ENCODE results near the gene VN1R5. TPM values are rescaled to one million over a fixed set of nuclear protein-coding genes. Genes with fewer than 3 reads are reported as not detected.

VN1R5 gene
- total RNA-seq, 3 donors from 2014 or later = not detected

Other genes with a start within 250 kb of the VN1R5 start
- gene ZNF695, start 248.0 kb upstream of the VN1R5 start, total RNA-seq = 1 to 10 TPM in 2 of 3 donors, not detected in 1; 1.0 to 1.1 TPM
- 1 to 10 TPM; 2.1 to 8.0 (median 4.9) TPM for gene ZNF670, start 177.3 kb upstream of the VN1R5 start, total RNA-seq
- gene ZNF669, start 151.7 kb upstream of the VN1R5 start, total RNA-seq = 10 to 100 TPM in 2 of 3 donors, 1 to 10 TPM in 1; 5.9 to 11.7 (median 11.5) TPM
- gene ZNF124, start 84.1 kb upstream of the VN1R5 start, total RNA-seq = 10 to 100 TPM; 16.8 to 54.2 (median 46.5) TPM
- 10 to 100 TPM; 29.4 to 39.4 (median 31.1) TPM for gene ZNF496, start 75.8 kb downstream of the VN1R5 start, total RNA-seq
- 1 to 10 TPM in 2 of 3 donors, under 1 TPM in 1; 0.66 to 7.8 (median 3.2) TPM for gene NLRP3, start 160.1 kb downstream of the VN1R5 start, total RNA-seq
- gene OR2B11, start 202.0 kb downstream of the VN1R5 start, total RNA-seq = not detected